ENCODE measurements around the gene ORAI1. TPM values are rescaled to one million over a fixed set of nuclear protein-coding genes. Genes with fewer than 3 reads are reported as not detected.
"Not testable (repeated sequence)": the region's sequence is repeated elsewhere in the genome, so short reads cannot be mapped to it uniquely, and the experiment has no call there.

Gene ORAI1
- 100 to 1,000 TPM; 145 to 216 (median 183) TPM for polyA plus RNA-seq

DNA sequence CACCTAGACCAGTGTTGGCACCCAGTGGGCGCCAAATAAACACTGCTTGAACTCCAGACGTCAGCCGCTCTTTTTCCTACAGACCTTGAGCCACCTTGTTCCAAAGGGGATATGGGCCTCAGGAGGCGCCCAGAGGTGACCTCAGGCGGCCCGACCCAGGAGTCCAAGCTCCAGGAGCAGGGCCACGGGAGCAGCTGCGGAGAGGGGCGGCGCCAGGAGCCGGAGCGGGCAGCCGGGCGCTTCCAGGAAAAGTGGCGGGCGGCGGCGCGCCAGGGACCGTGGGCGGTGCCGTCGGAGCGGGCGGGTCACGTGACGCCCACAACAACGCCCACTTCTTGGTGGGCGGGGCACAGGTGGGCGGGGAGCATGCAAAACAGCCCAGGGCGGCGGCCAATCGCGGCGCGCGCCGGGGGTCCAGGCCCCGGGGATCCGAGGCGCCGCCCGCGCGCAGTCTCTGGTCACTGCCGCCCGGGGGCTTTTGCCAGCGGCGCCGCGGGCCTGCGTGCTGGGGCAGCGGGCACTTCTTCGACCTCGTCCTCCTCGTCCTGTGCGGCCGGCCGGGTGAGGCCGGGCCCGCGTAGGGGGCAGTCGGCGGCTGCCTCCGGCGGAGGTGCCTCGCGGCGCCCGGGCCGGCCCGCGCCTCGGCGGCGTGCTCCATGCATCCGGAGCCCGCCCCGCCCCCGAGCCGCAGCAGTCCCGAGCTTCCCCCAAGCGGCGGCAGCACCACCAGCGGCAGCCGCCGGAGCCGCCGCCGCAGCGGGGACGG is at the start of gene ORAI1:
Gene ORAI1 (plus strand): TSS at position 444 of the 766 bp plus-strand sequence.
- peak; percentile 97 for DNase-seq
- Mint-ChIP-seq H3K36me3 (peaks cover 0 to 4% (median 4%) of the 10 kb centered on the region in 3 donors), H3K27ac (peak within 1 kb of the TSS; percentile 94 to 99 (median 98)), H3K4me3 (peak within 1 kb of the TSS; percentile 93 to 96 (median 95)), H3K9me3 (no peaks in the 10 kb centered on the region), H3K4me1 (peaks cover 52 to 56% of the 10 kb centered on the region in 2 donors), H3K27me3 (ENCODE audit: low read depth in 3 of 3) (peaks cover 23 to 30% (median 23%) of the 10 kb centered on the region in 3 donors)

GRCh38 chr12:121576851-121577391 is 49.4 kb upstream of the ORAI1 start:
- peaks cover 8 to 18% (median 12%) of the 10 kb centered on the region in 3 donors for H3K27me3 Mint-ChIP-seq (ENCODE audit: low read depth in 3 of 3)

DNA sequence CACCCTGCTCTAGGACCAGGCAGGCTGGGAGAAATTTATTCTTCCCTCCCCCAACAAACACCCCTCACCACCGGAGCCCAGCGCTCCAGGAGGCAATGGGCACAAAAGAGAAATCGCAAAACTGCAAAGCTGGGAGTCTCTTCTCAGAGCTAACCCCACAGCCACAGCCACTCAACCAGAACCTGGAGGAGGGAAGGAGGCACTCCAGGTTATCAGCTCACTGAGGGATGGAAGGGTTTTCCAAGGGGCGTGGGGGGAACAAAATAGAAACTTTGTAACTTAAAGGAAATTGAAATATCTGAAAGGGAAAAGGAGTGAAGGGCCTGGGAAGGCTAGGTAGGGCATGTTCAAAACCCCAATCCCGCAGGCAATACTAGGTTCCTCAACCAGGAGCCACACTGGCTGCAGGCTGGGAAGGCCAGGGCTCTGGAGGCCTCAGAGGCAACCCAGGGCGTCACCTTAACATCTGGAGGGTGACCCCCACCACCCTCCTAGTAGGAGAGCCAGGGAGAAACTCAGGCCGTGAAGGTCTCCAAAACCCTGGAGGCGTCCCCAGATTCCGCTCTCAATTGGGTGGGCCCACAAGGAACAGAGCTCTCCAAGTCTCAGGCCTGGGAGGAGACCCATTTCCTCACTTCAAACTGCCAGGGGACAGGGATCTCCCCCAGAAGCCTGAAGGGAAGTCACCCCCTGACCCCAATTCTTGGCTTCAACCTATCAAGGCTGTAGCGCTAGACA is 48.7 kb upstream of the ORAI1 start:
- no peak for DNase-seq
- peak overlapping the region; percentile 62 to 80 (median 63) for H3K4me3 Mint-ChIP-seq
- H3K4me1 Mint-ChIP-seq: peaks cover 34 to 43% of the 10 kb centered on the region in 2 donors
- no peaks in the 10 kb centered on the region for H3K9me3 Mint-ChIP-seq
- peaks cover 4 to 18% (median 14%) of the 10 kb centered on the region in 3 donors for H3K27me3 Mint-ChIP-seq (ENCODE audit: low read depth in 3 of 3)
- H3K36me3 Mint-ChIP-seq: peaks cover 9 to 21% (median 21%) of the 10 kb centered on the region in 3 donors
- peak overlapping the region; percentile 72 to 88 (median 80) for H3K27ac Mint-ChIP-seq

More at GRCh38 chr12:121576851-121577391, 49.4 kb upstream of the ORAI1 start:
- H3K27ac Mint-ChIP-seq: peak overlapping the region; percentile 72 to 88 (median 80)
- H3K4me1 Mint-ChIP-seq: peaks cover 27 to 37% of the 10 kb centered on the region in 2 donors
- no peak for DNase-seq
- H3K4me3 Mint-ChIP-seq: peak overlapping the region; percentile 62 to 80 (median 63)
- H3K9me3 Mint-ChIP-seq: no peaks in the 10 kb centered on the region
- peaks cover 15 to 26% (median 25%) of the 10 kb centered on the region in 3 donors for H3K36me3 Mint-ChIP-seq

- Mint-ChIP-seq H3K27me3 (ENCODE audit: low read depth in 3 of 3) (peaks cover 4 to 18% (median 14%) of the 10 kb centered on the region in 3 donors), H3K9me3 (no peaks in the 10 kb centered on the region), H3K4me1 (peaks cover 40 to 49% of the 10 kb centered on the region in 2 donors), H3K4me3 (peak overlapping the region; percentile 89 to 99 (median 98)), H3K36me3 (peaks cover 9 to 21% (median 21%) of the 10 kb centered on the region in 3 donors), H3K27ac (peak overlapping the region; percentile 34 to 97 (median 84))
- peak; percentile 30 to 46 (median 30) for DNase-seq
These were observed 47.8 kb upstream of the ORAI1 start for GRCh38 chr12:121578230-121579189.

DNA sequence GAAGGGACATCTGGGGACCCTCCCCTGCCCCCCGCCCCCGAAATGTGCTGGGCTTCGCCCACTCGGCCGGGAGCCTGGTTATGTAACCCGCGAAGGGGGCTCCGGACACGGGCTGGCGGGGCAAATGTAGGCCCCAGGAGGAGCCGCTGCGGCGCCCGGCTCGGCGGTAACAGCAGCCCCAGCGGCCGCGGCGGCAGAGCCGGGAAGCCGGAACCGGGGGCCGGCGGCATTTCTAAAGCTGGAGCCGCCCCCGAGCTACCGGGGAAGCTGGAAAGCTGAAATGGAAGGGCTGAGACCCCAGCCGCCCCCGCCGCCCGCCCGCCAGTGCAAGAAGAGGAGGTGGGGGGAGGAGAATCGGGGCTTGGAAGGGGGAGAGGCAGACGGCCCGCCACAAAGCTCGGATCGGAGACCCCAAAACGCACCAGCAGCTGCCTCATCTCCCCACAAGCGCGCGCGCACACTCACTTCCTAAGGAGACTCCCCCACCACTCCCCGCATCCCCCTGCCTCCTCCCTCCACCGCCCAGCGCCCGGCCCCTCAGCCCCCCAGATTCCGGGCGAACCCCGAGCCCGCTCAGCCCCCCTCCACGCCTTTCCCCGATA is 47.0 kb upstream of the ORAI1 start:
- Mint-ChIP-seq H3K4me1 (peaks cover 40 to 51% of the 10 kb centered on the region in 2 donors), H3K36me3 (peaks cover 3 to 16% (median 14%) of the 10 kb centered on the region in 3 donors), H3K4me3 (peak overlapping the region; percentile 89 to 99 (median 98)), H3K27ac (peak overlapping the region; percentile 97 to 100 (median 98)), H3K27me3 (ENCODE audit: low read depth in 3 of 3) (peaks cover 4 to 18% (median 14%) of the 10 kb centered on the region in 3 donors), H3K9me3 (no peaks in the 10 kb centered on the region)
- peak; percentile 42 to 57 (median 52) for DNase-seq

DNA sequence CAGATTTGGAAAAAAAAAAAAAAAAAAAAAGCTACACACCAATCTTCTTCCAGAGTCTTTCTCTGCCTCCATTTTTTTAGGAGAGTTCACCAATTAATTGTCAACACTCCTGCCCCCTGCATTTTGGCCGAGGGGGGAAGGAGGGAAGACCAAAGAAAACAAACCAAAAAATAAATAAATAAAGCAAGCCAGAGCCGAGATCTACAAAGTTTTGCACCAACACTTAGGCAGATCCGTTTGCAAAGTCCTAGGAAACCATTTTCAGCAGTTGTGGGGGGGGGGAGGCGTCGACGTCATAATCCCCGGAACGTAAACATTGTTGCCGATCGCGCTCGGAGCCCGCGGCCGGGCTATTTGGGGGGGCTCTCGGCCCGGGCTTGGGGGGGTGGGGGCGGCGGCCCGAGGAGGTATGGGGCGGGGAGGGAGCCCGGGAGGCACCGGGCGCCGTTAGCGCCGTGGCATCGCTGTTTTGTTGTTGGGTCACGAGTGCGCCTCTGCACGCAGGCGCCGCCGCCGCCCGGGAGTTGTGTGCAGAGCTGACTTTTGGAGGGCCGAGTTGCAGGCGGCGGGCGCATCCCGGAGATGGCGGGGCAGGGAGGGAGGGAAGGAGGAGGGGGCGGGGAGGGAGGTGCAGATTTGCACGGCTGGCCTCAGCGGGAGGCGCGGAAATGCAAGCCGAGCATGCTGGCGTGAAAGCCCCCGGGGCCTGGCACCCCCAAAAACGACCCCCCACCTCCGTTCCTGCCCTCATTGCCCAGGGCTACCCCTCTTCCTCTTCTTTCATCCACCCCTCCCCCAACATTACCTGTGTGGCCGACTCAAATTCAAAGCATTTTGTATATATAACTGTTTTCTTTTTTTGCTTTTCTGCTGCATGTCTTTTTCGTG is 46.1 kb upstream of the ORAI1 start:
- Mint-ChIP-seq H3K4me3 (peak overlapping the region; percentile 89 to 99 (median 98)), H3K36me3 (peaks cover 0 to 8% (median 7%) of the 10 kb centered on the region in 3 donors), H3K9me3 (no peaks in the 10 kb centered on the region), H3K4me1 (peaks cover 40 to 51% of the 10 kb centered on the region in 2 donors), H3K27ac (peak overlapping the region; percentile 97 to 100 (median 98)), H3K27me3 (ENCODE audit: low read depth in 3 of 3) (peaks cover 4 to 18% (median 14%) of the 10 kb centered on the region in 3 donors)
- DNase-seq: peak; percentile 74 to 80 (median 78)

- H3K27me3 Mint-ChIP-seq (ENCODE audit: low read depth in 3 of 3): peaks cover 4 to 18% (median 14%) of the 10 kb centered on the region in 3 donors
- peak within 1 kb of the TSS; percentile 97 to 100 (median 98) for H3K27ac Mint-ChIP-seq
- H3K9me3 Mint-ChIP-seq: no peaks in the 10 kb centered on the region
- peak within 1 kb of the TSS; percentile 89 to 99 (median 98) for H3K4me3 Mint-ChIP-seq
- DNase-seq: peak; percentile 17 to 45 (median 23)
- peaks cover 45 to 58% of the 10 kb centered on the region in 2 donors for H3K4me1 Mint-ChIP-seq
- no peaks in the 10 kb centered on the region for H3K36me3 Mint-ChIP-seq
These were observed 45.2 kb upstream of the ORAI1 start, which contains the start of gene KDM2B for GRCh38 chr12:121580959-121581685. Gene KDM2B, minus strand, starts transcription at chr12:121581023. Its CDS starts 112 bp downstream, at chr12:121580911.

GRCh38 chr12:121581686-121582429 is 44.5 kb upstream of the ORAI1 start:
- Mint-ChIP-seq H3K27me3 (ENCODE audit: low read depth in 3 of 3) (peaks cover 4 to 18% (median 14%) of the 10 kb centered on the region in 3 donors), H3K27ac (peak overlapping the region; percentile 93 to 99 (median 97)), H3K9me3 (no peaks in the 10 kb centered on the region), H3K4me1 (peaks cover 43 to 56% of the 10 kb centered on the region in 2 donors), H3K36me3 (no peaks in the 10 kb centered on the region), H3K4me3 (peak overlapping the region; percentile 89 to 99 (median 98))
- peak; percentile 21 to 47 (median 39) for DNase-seq

DNA sequence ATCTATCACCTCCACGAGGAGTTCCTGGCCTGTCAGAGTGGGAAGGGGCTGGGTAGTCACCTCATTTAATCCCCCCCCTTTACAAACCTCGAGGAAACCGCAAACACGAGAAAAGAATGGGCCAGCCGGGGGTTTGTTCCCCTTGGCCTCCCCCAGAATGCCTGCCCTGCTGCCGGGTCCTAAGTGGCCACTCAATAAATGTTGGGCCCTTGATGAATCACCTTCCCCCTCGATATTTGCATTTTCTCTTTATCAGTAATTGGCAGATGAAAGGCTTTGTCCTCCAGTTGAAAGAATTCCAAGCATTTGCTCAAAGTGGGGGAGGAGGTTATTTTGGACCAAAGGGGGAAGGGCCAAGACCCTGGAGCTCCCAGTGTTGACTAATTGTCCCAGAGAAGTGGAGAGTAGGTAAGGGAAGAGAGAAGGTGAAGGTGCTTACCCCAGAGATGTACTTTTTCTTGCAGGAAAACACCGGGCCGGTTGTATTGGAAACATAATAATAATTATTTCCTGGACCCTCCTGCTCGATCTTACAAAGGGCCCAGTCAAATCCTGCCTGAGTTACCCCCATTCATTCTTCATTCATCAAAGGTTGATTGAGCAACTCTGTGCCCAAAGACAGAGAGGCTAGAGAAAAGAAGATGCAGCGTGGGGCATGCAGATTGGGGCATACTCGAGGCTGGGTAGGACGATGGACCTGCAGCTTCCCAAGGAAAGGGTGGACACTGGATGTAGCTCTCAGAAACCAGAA is 43.6 kb upstream of the ORAI1 start:
- Mint-ChIP-seq H3K4me1 (peaks cover 36 to 47% of the 10 kb centered on the region in 2 donors), H3K27ac (peak overlapping the region; percentile 93 to 99 (median 97)), H3K4me3 (peak overlapping the region; percentile 66 to 98 (median 95)), H3K9me3 (no peaks in the 10 kb centered on the region), H3K27me3 (ENCODE audit: low read depth in 3 of 3) (peaks cover 4 to 18% (median 17%) of the 10 kb centered on the region in 3 donors), H3K36me3 (peaks cover 0 to 2% (median 0%) of the 10 kb centered on the region in 3 donors)
- DNase-seq: peak in 2 of 3 donors; percentile 28 to 40

GRCh38 chr12:121583334-121583661 is 43.0 kb upstream of the ORAI1 start:
- DNase-seq, H3K4me3 Mint-ChIP-seq, H3K9me3 Mint-ChIP-seq, H3K36me3 Mint-ChIP-seq: not testable (repeated sequence)
- peaks cover 36 to 47% of the 10 kb centered on the region in 2 donors for H3K4me1 Mint-ChIP-seq
- peak overlapping the region; percentile 93 to 99 (median 97) for H3K27ac Mint-ChIP-seq
- H3K27me3 Mint-ChIP-seq (ENCODE audit: low read depth in 3 of 3): peaks cover 4 to 18% (median 17%) of the 10 kb centered on the region in 3 donors
